GM03348 (cell line): ENCODE measurements around the gene PCDH1.

Experiments
- DNase-seq: peaks from one replicate; pipeline ENCODE4 v3.0.0; 2012; ENCODE audit warnings: low spot score

Gene PCDH1

GRCh38 chr5:141853895-141854626, 24.1 kb downstream of the PCDH1 start:
- no peak for DNase-seq

GRCh38 chr5:141852448-141852847, 25.8 kb downstream of the PCDH1 start:
- no peak for DNase-seq

- no peak for DNase-seq
Observed at GRCh38 chr5:141851195-141851874, 26.9 kb downstream of the PCDH1 start.

GRCh38 chr5:141850786-141851185, 27.4 kb downstream of the PCDH1 start:
- no peak for DNase-seq

- DNase-seq = peak; percentile 96
Observed at GRCh38 chr5:141850244-141850768, 27.9 kb downstream of the PCDH1 start.

- peak; percentile 97 for DNase-seq
Observed at GRCh38 chr5:141849415-141850243, 28.6 kb downstream of the PCDH1 start.

- peak; percentile 47 for DNase-seq
Observed at GRCh38 chr5:141848744-141849414, 29.3 kb downstream of the PCDH1 start.

- peak; percentile 39 for DNase-seq
Observed at GRCh38 chr5:141846031-141846430, 32.2 kb downstream of the PCDH1 start.

GRCh38 chr5:141845371-141845851, 32.8 kb downstream of the PCDH1 start:
- DNase-seq = no peak

- DNase-seq = no peak
Observed at GRCh38 chr5:141844414-141845097, 33.7 kb downstream of the PCDH1 start.

- peak; percentile 27 for DNase-seq
Observed at GRCh38 chr5:141843156-141843927, 34.9 kb downstream of the PCDH1 start.

GRCh38 chr5:141841378-141842180, 36.6 kb downstream of the PCDH1 start:
- DNase-seq = no peak

GRCh38 chr5:141840826-141841360, 37.3 kb downstream of the PCDH1 start:
- no peak for DNase-seq

- DNase-seq = no peak
Observed at GRCh38 chr5:141840280-141840812, 37.9 kb downstream of the PCDH1 start.

GRCh38 chr5:141839015-141839513, 39.1 kb downstream of the PCDH1 start:
- DNase-seq = no peak

GRCh38 chr5:141838326-141839014, 39.7 kb downstream of the PCDH1 start:
- DNase-seq = no peak

GRCh38 chr5:141835928-141836670, 42.1 kb downstream of the PCDH1 start:
- DNase-seq = peak; percentile 45
